GM13977 (cell line): ENCODE measurements around the gene LMO7.

Source experiments
- DNase-seq: peaks from one replicate; pipeline ENCODE4 v3.0.0; 2012; ENCODE audit warnings: low spot score
- in situ Hi-C: fragments of 300-500 bp; cut with MboI; formaldehyde crosslinking; loops from one replicate; pipeline ENCODE4 v1.12.0; 2022; ENCODE audit warnings: low sequenced_read_pairs, low pct_unique_long_range_greater_than_20kb, mixed read lengths, inconsistent platforms; ENCODE audit not compliant: unreplicated experiment
- TF ChIP-seq, protein P1 (sequence below): IDR thresholded peaks from 2 replicates; pipeline ENCODE4 v1.5.1; 2012; ENCODE audit warnings: mild to moderate bottlenecking, control low read depth; ENCODE audit not compliant: insufficient read depth; ENCODE audit errors: extremely low read depth, missing control alignments

LMO7 gene

GRCh38 chr13:75830842-75831241 lies 194.7 kb downstream of the LMO7 start:
- TF ChIP-seq, protein P1, sequence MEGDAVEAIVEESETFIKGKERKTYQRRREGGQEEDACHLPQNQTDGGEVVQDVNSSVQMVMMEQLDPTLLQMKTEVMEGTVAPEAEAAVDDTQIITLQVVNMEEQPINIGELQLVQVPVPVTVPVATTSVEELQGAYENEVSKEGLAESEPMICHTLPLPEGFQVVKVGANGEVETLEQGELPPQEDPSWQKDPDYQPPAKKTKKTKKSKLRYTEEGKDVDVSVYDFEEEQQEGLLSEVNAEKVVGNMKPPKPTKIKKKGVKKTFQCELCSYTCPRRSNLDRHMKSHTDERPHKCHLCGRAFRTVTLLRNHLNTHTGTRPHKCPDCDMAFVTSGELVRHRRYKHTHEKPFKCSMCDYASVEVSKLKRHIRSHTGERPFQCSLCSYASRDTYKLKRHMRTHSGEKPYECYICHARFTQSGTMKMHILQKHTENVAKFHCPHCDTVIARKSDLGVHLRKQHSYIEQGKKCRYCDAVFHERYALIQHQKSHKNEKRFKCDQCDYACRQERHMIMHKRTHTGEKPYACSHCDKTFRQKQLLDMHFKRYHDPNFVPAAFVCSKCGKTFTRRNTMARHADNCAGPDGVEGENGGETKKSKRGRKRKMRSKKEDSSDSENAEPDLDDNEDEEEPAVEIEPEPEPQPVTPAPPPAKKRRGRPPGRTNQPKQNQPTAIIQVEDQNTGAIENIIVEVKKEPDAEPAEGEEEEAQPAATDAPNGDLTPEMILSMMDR = no peak
- in situ Hi-C loops = no loop called here
- no peak for DNase-seq

- in situ Hi-C loops = no loop called here
- TF ChIP-seq, protein P1 = no peak
- no peak for DNase-seq
These were observed 195.3 kb downstream of the LMO7 start for GRCh38 chr13:75831389-75831788.

DNA sequence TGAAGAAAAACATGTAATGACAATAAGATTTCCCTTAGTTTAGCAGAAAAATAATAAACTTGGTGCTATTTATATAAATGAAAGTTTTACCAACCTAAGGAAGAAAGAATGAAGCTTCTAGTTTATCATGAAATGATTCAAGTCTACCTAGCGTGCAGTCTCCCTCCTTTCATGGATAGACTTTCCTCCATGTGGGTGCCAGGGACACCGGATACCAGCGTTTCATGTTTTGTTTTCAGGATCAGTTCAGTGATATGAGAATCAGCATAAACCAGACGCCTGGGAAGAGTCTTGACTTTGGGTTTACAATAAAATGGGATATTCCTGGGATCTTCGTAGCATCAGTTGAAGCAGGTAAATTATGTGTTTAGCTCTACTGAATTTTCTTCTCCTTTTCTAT lies 196.7 kb downstream of the LMO7 start:
- no peak for DNase-seq
- in situ Hi-C loops = no loop called here
- TF ChIP-seq, protein P1 = no peak

DNA sequence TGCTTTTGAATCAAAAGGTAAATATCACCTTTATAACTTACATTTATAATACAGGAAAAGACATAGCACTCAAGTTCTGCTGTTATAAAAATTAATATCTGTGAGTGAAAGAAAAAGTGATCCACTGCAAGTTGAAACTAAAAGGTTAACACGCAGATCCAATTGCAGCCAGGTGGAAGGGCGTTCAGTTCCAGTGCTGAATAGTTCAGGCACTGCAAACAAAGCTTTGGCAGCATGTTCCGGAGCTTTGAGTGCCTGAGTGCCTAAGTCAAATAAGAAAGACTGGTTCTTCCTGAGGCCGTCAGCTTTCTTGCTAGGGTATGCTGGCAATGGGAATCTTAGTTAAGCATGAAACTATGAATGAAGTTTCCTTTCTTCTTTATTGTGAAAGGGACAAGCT lies 200.3 kb downstream of the LMO7 start:
- in situ Hi-C loops = no loop called here
- TF ChIP-seq, protein P1 = no peak
- no peak for DNase-seq

DNA sequence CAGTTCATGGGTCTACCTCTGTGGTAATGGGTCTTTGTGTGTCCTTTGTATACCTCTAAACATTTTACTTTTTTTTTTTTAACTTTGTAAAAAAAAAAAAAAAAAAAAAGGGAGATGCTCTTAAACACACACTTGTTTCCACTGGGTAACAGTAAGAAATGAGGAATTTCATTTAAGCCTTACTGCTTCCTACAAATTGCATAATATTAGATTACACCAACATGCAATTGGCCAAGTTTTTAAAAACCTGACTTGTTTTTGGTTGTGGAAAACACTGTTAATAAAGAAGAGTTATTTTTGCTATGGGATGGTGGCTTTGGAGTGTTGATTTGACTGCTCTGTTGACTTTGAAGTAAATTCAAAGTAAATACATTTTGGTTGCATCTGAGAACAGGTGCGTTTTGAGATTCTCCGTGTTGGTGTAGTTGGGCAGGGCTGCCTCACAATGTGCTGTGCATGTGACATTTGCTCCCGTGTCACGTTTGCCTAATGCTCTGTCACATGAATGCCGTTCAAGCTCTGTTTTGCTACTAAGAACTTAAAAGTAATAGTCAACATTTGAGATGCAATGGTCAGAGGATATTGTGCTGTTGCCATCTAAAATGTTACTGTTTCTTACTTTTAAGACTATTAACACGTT lies 202.4 kb downstream of the LMO7 start:
- TF ChIP-seq, protein P1 = no peak
- DNase-seq = no peak
- in situ Hi-C loops = no loop called here

DNA sequence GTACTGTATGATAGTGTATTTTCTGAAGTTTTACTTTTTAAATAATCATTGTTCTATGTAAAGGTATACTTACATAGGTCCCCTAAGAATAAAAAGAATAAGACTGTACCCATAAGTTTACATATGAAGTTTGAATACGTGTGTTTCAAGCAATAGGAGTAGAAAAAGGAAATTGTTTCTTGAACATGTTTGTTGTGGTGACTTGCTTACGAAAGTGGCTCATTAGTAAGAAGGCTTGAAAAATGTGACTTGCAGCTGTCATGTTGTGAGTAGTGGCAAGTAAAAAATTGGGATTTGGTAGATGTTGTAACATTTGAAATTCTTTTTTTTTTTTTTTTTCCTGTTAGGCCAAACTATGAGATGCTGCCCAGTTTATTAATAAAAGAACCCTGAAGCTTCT lies 203.3 kb downstream of the LMO7 start:
- in situ Hi-C loops = no loop called here
- TF ChIP-seq, protein P1 = no peak
- DNase-seq = no peak

- no peak for DNase-seq
- TF ChIP-seq, protein P1 = no peak
- in situ Hi-C loops = no loop called here
These were observed 205.8 kb downstream of the LMO7 start for GRCh38 chr13:75841905-75842304.
